NB4 (cell line): Measurements from ENCODE around the gene LRRC26.

Experiments
- MYC ChIP-seq: IDR thresholded peaks from 2 replicates; pipeline ENCODE4 v1.6.1; 2011; ENCODE audit warnings: low read depth, low read length
- POLR2A ChIP-seq: IDR thresholded peaks from 2 replicates; pipeline ENCODE4 v1.6.1; 2011; ENCODE audit warnings: mild to moderate bottlenecking; ENCODE audit not compliant: insufficient read length; ENCODE audit errors: extremely low read depth
- TF ChIP-seq, protein P1 (sequence below): IDR thresholded peaks from one replicate; pipeline ENCODE4 v1.5.1; 2012; ENCODE audit warnings: low read depth, low read length

DNA sequence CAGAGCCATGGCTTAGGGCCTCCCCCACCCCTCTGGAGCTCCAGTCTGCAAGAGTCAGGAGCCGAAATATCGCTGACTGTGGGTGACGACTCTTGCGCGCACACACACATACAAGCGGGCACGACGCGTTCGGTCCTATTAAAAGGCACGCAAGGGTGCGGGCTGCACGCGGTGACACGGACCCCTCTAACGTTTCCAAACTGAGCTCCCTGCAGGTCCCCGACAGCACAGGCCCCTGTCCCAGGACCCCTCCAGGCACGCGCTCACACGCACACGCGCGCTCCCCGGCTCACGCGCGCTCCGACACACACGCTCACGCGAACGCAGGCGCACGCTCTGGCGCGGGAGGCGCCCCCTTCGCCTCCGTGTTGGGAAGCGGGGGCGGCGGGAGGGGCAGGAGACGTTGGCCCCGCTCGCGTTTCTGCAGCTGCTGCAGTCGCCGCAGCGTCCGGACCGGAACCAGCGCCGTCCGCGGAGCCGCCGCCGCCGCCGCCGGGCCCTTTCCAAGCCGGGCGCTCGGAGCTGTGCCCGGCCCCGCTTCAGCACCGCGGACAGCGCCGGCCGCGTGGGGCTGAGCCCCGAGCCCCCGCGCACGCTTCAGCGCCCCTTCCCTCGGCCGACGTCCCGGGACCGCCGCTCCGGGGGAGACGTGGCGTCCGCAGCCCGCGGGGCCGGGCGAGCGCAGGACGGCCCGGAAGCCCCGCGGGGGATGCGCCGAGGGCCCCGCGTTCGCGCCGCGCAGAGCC is 31.0 kb downstream of the LRRC26 start, which contains the start of gene GRIN1:
- TF ChIP-seq, protein P1, sequence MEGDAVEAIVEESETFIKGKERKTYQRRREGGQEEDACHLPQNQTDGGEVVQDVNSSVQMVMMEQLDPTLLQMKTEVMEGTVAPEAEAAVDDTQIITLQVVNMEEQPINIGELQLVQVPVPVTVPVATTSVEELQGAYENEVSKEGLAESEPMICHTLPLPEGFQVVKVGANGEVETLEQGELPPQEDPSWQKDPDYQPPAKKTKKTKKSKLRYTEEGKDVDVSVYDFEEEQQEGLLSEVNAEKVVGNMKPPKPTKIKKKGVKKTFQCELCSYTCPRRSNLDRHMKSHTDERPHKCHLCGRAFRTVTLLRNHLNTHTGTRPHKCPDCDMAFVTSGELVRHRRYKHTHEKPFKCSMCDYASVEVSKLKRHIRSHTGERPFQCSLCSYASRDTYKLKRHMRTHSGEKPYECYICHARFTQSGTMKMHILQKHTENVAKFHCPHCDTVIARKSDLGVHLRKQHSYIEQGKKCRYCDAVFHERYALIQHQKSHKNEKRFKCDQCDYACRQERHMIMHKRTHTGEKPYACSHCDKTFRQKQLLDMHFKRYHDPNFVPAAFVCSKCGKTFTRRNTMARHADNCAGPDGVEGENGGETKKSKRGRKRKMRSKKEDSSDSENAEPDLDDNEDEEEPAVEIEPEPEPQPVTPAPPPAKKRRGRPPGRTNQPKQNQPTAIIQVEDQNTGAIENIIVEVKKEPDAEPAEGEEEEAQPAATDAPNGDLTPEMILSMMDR: no peak
- TF ChIP-seq POLR2A (no peak), MYC (no peak)
